ENCODE measurements around the gene NACAD.

The NACAD gene

DNA sequence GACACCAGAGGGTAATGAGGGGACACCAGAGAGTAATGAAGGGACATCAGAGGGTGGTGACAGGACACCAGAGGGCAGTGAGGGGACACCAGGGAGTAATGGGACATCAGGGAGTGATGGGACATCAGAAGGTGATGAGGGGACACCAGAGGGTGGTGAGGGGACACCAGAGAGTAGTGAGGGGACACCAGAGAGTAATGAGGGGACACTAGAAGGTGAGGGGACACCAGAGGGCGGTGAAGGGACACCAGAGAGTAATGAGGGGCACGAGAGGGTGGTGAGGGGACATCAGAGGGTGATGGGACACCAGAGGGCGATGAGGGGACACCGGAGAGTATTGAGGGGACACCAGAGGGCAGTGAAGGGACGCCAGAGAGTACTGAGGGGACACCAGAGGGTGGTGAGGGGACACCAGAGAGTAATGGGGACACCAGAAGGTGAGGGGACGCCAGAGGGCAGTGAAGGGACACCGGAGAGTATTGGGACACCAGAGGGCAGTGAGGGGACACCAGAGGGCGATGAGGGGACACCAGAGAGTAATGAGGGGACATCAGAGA, 10.6 kb downstream of the NACAD start:
- ChIA-PET POLR2A (no interaction called here), CTCF (no interaction called here)
- Histone ChIP-seq H3K36me3 (ENCODE audit: control insufficient read depth in 2 of 2, insufficient read depth in 1 of 2, low read length in 2 of 2) (peaks cover 0 to 21% of the 10 kb centered on the region in 2 experiments; a peak in 2 of 3 replicates), H3K4me3 (ENCODE audit: low read depth, low read length) (no peak overlapping the region), H3K4me1 (ENCODE audit: control insufficient read depth, insufficient read depth, low read length) (no peaks in the 10 kb centered on the region), H3K9me3 (ENCODE audit: control insufficient read depth, insufficient read depth, low read depth, low read length) (no peaks in the 10 kb centered on the region), H3K27ac (ENCODE audit: extremely low read depth, low read depth, low read length) (no peak overlapping the region)
- TF ChIP-seq, protein P1, sequence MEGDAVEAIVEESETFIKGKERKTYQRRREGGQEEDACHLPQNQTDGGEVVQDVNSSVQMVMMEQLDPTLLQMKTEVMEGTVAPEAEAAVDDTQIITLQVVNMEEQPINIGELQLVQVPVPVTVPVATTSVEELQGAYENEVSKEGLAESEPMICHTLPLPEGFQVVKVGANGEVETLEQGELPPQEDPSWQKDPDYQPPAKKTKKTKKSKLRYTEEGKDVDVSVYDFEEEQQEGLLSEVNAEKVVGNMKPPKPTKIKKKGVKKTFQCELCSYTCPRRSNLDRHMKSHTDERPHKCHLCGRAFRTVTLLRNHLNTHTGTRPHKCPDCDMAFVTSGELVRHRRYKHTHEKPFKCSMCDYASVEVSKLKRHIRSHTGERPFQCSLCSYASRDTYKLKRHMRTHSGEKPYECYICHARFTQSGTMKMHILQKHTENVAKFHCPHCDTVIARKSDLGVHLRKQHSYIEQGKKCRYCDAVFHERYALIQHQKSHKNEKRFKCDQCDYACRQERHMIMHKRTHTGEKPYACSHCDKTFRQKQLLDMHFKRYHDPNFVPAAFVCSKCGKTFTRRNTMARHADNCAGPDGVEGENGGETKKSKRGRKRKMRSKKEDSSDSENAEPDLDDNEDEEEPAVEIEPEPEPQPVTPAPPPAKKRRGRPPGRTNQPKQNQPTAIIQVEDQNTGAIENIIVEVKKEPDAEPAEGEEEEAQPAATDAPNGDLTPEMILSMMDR (tag by site-specific recombination; IDR thresholded peaks at IDR 0.05): peak; percentile 98
- no peak for TF ChIP-seq GLI4 (tag by site-specific recombination; IDR thresholded peaks at IDR 0.05)

DNA sequence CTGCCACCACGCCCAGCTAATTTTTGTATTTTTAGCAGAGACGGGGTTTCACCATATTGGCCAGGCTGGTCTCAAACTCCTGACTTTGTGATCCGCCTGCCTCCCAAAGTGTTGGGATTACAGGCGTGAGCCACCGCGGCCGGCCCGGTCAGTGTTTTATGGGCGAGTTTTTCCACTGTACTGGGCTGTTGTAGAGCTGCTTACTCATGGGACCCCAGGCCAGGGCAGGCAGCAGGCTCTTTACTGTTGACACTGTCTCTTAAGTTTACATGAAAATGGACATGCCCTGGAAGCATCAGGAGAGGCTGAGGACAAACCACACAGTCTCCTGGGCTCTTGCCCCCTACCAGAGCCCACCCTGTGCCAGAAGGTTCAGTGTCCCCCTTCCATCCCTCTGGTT, 11.2 kb downstream of the NACAD start:
- POLR2A ChIA-PET: no interaction called here

DNA sequence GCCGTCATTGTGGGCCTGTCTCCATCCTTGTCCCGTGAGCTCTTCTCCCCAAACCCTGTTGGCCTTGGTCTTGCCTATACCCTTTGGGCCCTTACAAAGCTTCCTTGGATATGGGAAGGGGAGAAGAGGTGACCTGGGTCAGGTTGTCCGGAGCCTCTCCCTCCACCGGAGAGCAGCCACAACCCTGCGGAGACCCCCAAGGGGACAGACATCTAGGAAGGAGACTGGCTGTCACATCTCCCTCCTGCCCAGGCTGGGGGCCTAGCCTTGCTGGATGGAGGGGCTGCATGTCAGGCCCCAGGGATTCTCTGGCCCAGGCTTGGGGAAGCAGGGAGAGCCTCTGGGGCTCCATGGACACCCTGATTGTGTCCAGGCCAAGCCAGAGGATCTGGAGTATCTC, 11.8 kb downstream of the NACAD start:
- Histone ChIP-seq H3K4me3 (ENCODE audit: low read depth, low read length) (no peak overlapping the region), H3K27ac (ENCODE audit: extremely low read depth, low read depth, low read length) (no peak overlapping the region), H3K9me3 (ENCODE audit: control insufficient read depth, insufficient read depth, low read depth, low read length) (no peaks in the 10 kb centered on the region), H3K36me3 (ENCODE audit: control insufficient read depth in 2 of 2, insufficient read depth in 1 of 2, low read length in 2 of 2) (peaks cover 0 to 30% of the 10 kb centered on the region in 2 experiments; a peak in 2 of 3 replicates), H3K4me1 (ENCODE audit: control insufficient read depth, insufficient read depth, low read length) (no peaks in the 10 kb centered on the region)
- ChIA-PET CTCF (interaction anchor here (0.6 kb wide), 1 partner anchor 476 kb away, joined by 5 read pairs; no protein-coding TSS in a partner anchor), POLR2A (no interaction called here)
- no peak for TF ChIP-seq ZNF211 (tag by site-specific recombination; IDR thresholded peaks at IDR 0.05; ENCODE audit: low read depth)

More for the DNA sequence above, 11.2 kb downstream of the NACAD start:
- CTCF ChIA-PET: no interaction called here
- H3K9me3 ChIP-seq (ENCODE audit: control insufficient read depth, insufficient read depth, low read depth, low read length): no peaks in the 10 kb centered on the region
- H3K4me1 ChIP-seq (ENCODE audit: control insufficient read depth, insufficient read depth, low read length): no peaks in the 10 kb centered on the region
- H3K27ac ChIP-seq (ENCODE audit: extremely low read depth, low read depth, low read length): no peak overlapping the region
- no peak overlapping the region for H3K4me3 ChIP-seq (ENCODE audit: low read depth, low read length)
- TF ChIP-seq ZNF521 (tag by site-specific recombination; IDR thresholded peaks at IDR 0.05) (no peak), SETDB1 (IDR thresholded peaks at IDR 0.05; ENCODE audit: insufficient read length, low read length) (no peak), ZNF184 (tag by site-specific recombination; IDR thresholded peaks at IDR 0.05) (no peak)
- TF ChIP-seq, protein P2, sequence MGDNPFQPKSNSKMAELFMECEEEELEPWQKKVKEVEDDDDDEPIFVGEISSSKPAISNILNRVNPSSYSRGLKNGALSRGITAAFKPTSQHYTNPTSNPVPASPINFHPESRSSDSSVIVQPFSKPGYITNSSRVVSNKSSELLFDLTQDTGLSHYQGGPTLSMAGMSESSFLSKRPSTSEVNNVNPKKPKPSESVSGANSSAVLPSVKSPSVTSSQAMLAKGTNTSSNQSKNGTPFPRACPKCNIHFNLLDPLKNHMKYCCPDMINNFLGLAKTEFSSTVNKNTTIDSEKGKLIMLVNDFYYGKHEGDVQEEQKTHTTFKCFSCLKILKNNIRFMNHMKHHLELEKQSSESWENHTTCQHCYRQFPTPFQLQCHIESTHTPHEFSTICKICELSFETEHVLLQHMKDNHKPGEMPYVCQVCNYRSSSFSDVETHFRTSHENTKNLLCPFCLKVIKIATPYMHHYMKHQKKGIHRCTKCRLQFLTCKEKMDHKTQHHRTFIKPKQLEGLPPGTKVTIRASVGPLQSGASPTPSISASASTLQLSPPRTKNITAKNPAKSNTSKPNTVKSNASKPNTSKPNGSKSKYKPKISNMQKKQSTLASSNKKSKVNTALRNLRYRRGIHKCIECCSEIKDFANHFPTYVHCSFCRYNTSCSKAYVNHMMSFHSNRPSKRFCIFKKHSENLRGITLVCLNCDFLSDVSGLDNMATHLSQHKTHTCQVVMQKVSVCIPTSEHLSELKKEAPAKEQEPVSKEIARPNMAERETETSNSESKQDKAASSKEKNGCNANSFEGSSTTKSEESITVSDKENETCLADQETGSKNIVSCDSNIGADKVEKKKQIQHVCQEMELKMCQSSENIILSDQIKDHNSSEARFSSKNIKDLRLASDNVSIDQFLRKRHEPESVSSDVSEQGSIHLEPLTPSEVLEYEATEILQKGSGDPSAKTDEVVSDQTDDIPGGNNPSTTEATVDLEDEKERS (tag by site-specific recombination; IDR thresholded peaks at IDR 0.05): no peak
- TF ChIP-seq, protein P3, sequence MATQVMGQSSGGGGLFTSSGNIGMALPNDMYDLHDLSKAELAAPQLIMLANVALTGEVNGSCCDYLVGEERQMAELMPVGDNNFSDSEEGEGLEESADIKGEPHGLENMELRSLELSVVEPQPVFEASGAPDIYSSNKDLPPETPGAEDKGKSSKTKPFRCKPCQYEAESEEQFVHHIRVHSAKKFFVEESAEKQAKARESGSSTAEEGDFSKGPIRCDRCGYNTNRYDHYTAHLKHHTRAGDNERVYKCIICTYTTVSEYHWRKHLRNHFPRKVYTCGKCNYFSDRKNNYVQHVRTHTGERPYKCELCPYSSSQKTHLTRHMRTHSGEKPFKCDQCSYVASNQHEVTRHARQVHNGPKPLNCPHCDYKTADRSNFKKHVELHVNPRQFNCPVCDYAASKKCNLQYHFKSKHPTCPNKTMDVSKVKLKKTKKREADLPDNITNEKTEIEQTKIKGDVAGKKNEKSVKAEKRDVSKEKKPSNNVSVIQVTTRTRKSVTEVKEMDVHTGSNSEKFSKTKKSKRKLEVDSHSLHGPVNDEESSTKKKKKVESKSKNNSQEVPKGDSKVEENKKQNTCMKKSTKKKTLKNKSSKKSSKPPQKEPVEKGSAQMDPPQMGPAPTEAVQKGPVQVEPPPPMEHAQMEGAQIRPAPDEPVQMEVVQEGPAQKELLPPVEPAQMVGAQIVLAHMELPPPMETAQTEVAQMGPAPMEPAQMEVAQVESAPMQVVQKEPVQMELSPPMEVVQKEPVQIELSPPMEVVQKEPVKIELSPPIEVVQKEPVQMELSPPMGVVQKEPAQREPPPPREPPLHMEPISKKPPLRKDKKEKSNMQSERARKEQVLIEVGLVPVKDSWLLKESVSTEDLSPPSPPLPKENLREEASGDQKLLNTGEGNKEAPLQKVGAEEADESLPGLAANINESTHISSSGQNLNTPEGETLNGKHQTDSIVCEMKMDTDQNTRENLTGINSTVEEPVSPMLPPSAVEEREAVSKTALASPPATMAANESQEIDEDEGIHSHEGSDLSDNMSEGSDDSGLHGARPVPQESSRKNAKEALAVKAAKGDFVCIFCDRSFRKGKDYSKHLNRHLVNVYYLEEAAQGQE (tag by site-specific recombination; IDR thresholded peaks at IDR 0.05): no peak
- TF ChIP-seq, protein P4, sequence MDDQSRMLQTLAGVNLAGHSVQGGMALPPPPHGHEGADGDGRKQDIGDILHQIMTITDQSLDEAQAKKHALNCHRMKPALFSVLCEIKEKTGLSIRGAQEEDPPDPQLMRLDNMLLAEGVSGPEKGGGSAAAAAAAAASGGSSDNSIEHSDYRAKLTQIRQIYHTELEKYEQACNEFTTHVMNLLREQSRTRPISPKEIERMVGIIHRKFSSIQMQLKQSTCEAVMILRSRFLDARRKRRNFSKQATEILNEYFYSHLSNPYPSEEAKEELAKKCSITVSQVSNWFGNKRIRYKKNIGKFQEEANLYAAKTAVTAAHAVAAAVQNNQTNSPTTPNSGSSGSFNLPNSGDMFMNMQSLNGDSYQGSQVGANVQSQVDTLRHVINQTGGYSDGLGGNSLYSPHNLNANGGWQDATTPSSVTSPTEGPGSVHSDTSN (CRISPR knock-in tag; IDR thresholded peaks at IDR 0.05): no peak
- peaks cover 0 to 23% of the 10 kb centered on the region in 2 experiments; a peak in 2 of 3 replicates for H3K36me3 ChIP-seq (ENCODE audit: control insufficient read depth in 2 of 2, insufficient read depth in 1 of 2, low read length in 2 of 2)

Data from HEK293 (cell line).